Cardiac ventricle fibroblast (primary cell): ENCODE data around the gene FBXO10. TPM values are rescaled to one million over a fixed set of nuclear protein-coding genes. Genes with fewer than 3 reads are reported as not detected.

Experiments
- total RNA-seq: library from RNA; depleted of rRNA; stranded (reverse); fragments of >200 nt; gene quantifications from 2 replicates; pipeline ENCODE4 v1.2.3, GENCODE V29; 2015

Gene FBXO10, protein sequence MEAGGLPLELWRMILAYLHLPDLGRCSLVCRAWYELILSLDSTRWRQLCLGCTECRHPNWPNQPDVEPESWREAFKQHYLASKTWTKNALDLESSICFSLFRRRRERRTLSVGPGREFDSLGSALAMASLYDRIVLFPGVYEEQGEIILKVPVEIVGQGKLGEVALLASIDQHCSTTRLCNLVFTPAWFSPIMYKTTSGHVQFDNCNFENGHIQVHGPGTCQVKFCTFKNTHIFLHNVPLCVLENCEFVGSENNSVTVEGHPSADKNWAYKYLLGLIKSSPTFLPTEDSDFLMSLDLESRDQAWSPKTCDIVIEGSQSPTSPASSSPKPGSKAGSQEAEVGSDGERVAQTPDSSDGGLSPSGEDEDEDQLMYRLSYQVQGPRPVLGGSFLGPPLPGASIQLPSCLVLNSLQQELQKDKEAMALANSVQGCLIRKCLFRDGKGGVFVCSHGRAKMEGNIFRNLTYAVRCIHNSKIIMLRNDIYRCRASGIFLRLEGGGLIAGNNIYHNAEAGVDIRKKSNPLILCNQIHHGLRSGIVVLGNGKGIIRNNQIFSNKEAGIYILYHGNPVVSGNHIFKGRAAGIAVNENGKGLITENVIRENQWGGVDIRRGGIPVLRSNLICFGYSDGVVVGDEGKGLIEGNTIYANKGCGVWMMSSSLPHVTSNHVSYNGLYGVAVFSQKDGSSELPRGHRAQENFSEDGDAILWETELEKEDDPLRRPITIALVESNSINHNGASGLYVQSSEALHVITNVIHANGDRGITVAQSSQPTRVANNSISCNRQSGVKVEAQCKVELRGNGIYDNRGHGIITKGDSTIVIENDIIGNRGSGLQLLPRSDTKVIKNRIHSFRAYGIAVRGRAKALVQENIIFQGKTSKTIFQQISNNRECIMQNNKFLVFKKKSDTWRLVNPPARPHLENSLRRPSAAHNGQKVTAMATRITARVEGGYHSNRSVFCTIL
- total RNA-seq = 4.7 and 5.2 TPM in 2 replicates

DNA sequence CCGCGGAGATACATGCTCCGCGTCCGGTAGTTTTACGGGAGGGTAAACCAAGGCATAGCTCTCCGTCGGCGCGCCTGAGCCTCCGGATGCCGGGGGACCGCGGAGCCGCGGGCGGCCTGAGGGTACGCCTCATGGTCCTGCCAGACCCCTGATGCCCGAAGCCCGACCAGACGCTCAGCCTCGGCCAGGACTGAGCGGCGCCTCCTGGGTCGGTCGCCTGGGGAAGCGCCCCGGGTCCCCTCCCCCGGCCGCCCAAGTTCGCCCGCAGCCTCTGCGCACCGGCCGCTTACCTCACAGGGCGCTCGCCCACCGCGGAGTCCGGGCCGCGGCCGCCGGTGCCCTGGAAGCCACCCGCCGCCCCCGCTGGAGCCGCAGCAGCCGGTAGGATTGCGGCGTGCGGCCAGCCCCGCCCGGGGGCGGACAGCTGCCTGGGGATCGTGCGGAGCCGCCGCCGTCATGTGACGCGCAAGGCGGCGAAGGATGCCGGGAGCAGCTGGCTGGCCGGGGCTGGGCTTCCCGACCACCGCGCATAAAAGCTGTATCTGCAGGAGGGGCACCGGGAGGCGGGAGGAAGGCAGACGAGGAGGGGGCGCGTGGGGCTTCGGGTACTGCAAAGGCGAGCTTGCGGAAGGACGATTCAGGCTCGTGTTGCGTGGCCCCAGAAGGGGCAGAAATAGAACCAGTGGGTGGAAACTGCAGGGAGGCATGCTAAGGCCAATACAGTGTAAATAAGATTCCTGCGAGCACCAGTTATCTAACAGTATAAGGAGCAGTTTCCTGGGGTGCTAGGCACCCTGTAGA lies at the start of gene FBXO10:
FBXO10 (minus strand) TSS at position 460 of the 801 bp plus-strand sequence. CDS start 34,612 bp downstream, outside the sequence.

GRCh38 chr9:37592108-37592951 lies 16.1 kb upstream of the FBXO10 start, which contains the start of gene TOMM5:
TOMM5 (minus strand) TSS chr9:37592597; CDS start chr9:37592532, 65 bp downstream.

DNA sequence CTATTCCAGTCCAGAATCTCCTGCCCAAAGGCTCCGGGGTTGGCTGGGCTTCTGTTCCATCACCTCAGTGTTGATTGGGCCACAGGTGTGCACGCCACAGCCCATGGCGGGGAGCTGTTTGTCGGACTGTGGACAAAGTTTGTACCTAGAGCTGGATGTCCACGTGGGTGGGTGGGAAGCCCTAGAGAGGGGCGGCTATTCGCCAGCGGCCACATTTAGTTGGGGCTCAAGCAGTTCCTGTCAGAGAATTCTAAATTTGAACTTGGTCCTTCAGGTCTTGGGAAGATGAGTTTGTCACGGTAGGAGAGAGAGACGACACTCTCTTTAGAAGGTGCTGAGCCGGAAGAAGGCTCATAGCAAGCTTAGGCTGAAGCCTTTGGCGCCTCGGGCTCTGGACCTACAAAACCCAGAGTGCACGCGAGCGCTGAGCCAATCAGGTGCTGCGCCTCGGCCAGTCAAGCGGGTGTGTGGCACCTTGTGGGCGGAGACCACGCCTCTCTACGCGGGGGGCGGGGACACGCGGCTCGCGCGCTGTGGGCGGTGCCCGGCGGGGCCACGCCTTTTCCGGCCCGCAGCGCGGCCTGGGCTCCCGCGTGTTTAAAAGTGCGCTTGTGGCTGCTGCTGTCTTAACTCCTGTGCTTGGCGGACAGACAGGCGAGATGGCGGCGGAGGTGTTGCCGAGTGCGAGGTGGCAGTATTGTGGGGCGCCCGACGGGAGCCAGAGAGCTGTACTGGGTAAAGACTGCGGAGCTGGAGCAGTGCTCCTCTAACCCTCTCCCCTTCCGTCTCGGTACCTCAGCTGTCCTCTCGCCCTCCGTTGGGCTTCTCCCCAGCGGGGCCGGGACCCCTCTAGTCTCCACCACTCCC lies 90.6 kb downstream of the FBXO10 start, which contains the start of gene POLR1E:
POLR1E (plus strand) TSS at position 560 of the 867 bp plus-strand sequence; CDS start at position 660, 100 bp downstream.

DNA sequence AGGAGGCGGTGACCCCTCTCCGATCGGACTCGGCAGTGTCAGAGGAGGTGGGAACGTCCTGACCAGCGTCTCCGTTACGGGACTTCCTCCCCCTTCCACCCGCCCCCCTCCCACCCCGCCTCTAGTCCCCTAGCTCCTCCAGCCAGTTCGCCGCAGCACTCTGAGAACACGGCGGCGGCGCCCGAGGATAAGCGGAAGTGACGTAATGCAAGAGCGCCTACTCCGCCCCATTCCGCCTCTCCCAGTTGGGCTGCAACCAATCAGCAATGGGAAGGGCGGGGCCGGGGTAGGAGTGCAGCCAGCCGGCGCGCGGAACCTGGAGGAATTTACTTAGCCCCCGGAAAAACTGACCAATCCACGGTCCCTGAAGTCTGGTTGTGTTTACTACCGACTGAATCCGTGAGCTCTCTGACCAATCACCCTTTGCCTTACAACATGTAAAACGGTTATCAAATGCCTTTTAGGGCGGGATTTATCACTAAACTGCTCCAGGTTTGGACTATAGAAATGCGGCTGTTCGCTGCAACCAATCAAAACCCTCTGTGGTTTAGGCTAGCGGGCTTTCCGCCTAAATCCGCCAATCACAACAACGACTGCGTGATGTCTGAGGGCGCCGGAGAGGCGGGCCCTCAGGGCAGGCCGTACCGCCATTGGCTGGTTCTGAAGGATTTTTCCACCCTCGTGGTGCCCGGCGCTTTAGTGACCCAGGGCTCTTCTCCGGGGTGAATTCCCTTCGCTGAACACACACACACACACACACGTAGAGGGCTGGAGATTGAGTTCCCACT lies 110.7 kb downstream of the FBXO10 start, which contains the start of gene ZBTB5:
ZBTB5 (minus strand) TSS at position 202 of the 788 bp plus-strand sequence. CDS start 22,899 bp downstream, outside the sequence.

Other genes starting within 250 kb of the FBXO10 start
- 114 and 148 TPM in 2 replicates for gene GRHPR, start 153.7 kb downstream of the FBXO10 start, total RNA-seq
- gene ZBTB5, start 110.9 kb downstream of the FBXO10 start, total RNA-seq = 4.2 and 6.2 TPM in 2 replicates
- 25.9 and 30.3 TPM in 2 replicates for gene POLR1E, start 90.4 kb downstream of the FBXO10 start, total RNA-seq
- 58.5 and 92.3 TPM in 2 replicates for gene TOMM5, start 16.2 kb upstream of the FBXO10 start, total RNA-seq
- gene FRMPD1, start 74.6 kb upstream of the FBXO10 start, total RNA-seq = not detected in 2 replicates
- 2.9 and 5.3 TPM in 2 replicates for gene TRMT10B, start 177.4 kb upstream of the FBXO10 start, total RNA-seq
- gene EXOSC3, start 208.7 kb upstream of the FBXO10 start, total RNA-seq = 20.8 and 35.0 TPM in 2 replicates
- gene DCAF10, start 224.4 kb upstream of the FBXO10 start, total RNA-seq = 14.6 and 34.6 TPM in 2 replicates